ENCODE data around the gene SDCCAG8.

SDCCAG8 gene

GRCh38 chr1:243286409-243287122 lies 30.7 kb downstream of the SDCCAG8 start:
- DNase-seq (ENCODE audit: low read depth): no peak

GRCh38 chr1:243287123-243287460 lies 31.3 kb downstream of the SDCCAG8 start:
- DNase-seq (ENCODE audit: low read depth): no peak

- no peak for DNase-seq (ENCODE audit: low read depth)
Measured at GRCh38 chr1:243287652-243288051, 31.8 kb downstream of the SDCCAG8 start.

GRCh38 chr1:243288062-243288461 lies 32.2 kb downstream of the SDCCAG8 start:
- DNase-seq (ENCODE audit: low read depth): no peak

- no peak for DNase-seq (ENCODE audit: low read depth)
Measured at GRCh38 chr1:243291292-243291691, 35.5 kb downstream of the SDCCAG8 start.

GRCh38 chr1:243292117-243292516 lies 36.3 kb downstream of the SDCCAG8 start:
- DNase-seq (ENCODE audit: low read depth): no peak

GRCh38 chr1:243293941-243294722 lies 38.3 kb downstream of the SDCCAG8 start:
- DNase-seq (ENCODE audit: low read depth): no peak

- DNase-seq (ENCODE audit: low read depth): no peak
Measured at GRCh38 chr1:243294723-243295121, 38.9 kb downstream of the SDCCAG8 start.

- no peak for DNase-seq (ENCODE audit: low read depth)
Measured at GRCh38 chr1:243299069-243299468, 43.2 kb downstream of the SDCCAG8 start.

GRCh38 chr1:243301059-243301458 lies 45.2 kb downstream of the SDCCAG8 start:
- no peak for DNase-seq (ENCODE audit: low read depth)

- DNase-seq (ENCODE audit: low read depth): no peak
Measured at GRCh38 chr1:243311809-243312208, 56.0 kb downstream of the SDCCAG8 start.

GRCh38 chr1:243312952-243313634 lies 57.3 kb downstream of the SDCCAG8 start:
- no peak for DNase-seq (ENCODE audit: low read depth)

GRCh38 chr1:243313635-243314536 lies 58.0 kb downstream of the SDCCAG8 start:
- DNase-seq (ENCODE audit: low read depth): no peak

- DNase-seq (ENCODE audit: low read depth): no peak
Measured at GRCh38 chr1:243315455-243315854, 59.6 kb downstream of the SDCCAG8 start.

GRCh38 chr1:243315893-243316292 lies 60.1 kb downstream of the SDCCAG8 start:
- DNase-seq (ENCODE audit: low read depth): no peak

- no peak for DNase-seq (ENCODE audit: low read depth)
Measured at GRCh38 chr1:243316366-243316989, 60.6 kb downstream of the SDCCAG8 start.

- DNase-seq (ENCODE audit: low read depth): no peak
Measured at GRCh38 chr1:243320224-243320623, 64.4 kb downstream of the SDCCAG8 start.

- DNase-seq (ENCODE audit: low read depth): no peak
Measured at GRCh38 chr1:243322326-243322725, 66.5 kb downstream of the SDCCAG8 start.

- DNase-seq (ENCODE audit: low read depth): no peak
Measured at GRCh38 chr1:243323491-243323890, 67.7 kb downstream of the SDCCAG8 start.

- DNase-seq (ENCODE audit: low read depth): no peak
Measured at GRCh38 chr1:243325305-243325890, 69.6 kb downstream of the SDCCAG8 start.

GRCh38 chr1:243332440-243332839 lies 76.6 kb downstream of the SDCCAG8 start:
- no peak for DNase-seq (ENCODE audit: low read depth)
